Osteoblast (primary cell): ENCODE results near the gene DOCK10. TPM values are rescaled to one million over a fixed set of nuclear protein-coding genes. Genes with fewer than 3 reads are reported as not detected.
"Not testable (repeated sequence)": the region's sequence is repeated elsewhere in the genome, so short reads cannot be mapped to it uniquely, and the experiment has no call there.

Experiments used
- DNase-seq: peaks from one replicate; pipeline ENCODE4 v3.0.0; 2011; ENCODE audit warnings: low spot score, mixed read lengths; ENCODE audit not compliant: insufficient read length; ENCODE audit errors: missing footprints
- H2AFZ ChIP-seq: 2 replicates; pipeline ENCODE4 v1.6.0; 2011; ENCODE audit warnings: mild to moderate bottlenecking, low read length
- H3K27ac ChIP-seq: 2 replicates; pipeline ENCODE4 v1.5.1; 2011; ENCODE audit warnings: mild to moderate bottlenecking, low read depth, low read length, moderate library complexity
- H3K27me3 ChIP-seq: 2 replicates; pipeline ENCODE4 v1.6.0; 2012; ENCODE audit warnings: mild to moderate bottlenecking, control low read depth, inconsistent platforms, low read length, moderate library complexity; ENCODE audit not compliant: insufficient read depth
- H3K36me3 ChIP-seq: 2 replicates; pipeline ENCODE4 v1.5.1; 2011; ENCODE audit warnings: mild to moderate bottlenecking, low read length, control low read depth, moderate library complexity; ENCODE audit not compliant: insufficient read depth
- H3K4me1 ChIP-seq: 2 replicates; pipeline ENCODE4 v1.5.1; 2011; ENCODE audit warnings: mild to moderate bottlenecking, low read length, control low read depth, moderate library complexity; ENCODE audit not compliant: insufficient read depth
- H3K4me2 ChIP-seq: 2 replicates; pipeline ENCODE4 v1.6.0; 2011; ENCODE audit warnings: mild to moderate bottlenecking, low read length; ENCODE audit not compliant: insufficient read depth
- H3K4me3 ChIP-seq: fragments of 200-600 bp; sonication (generic); 3 replicates; pipeline ENCODE4 v1.5.1; 2012; ENCODE audit warnings: mild to moderate bottlenecking, low read length, inconsistent platforms; ENCODE audit not compliant: insufficient read depth
- H3K79me2 ChIP-seq: 2 replicates; pipeline ENCODE4 v1.6.0; 2012; ENCODE audit warnings: mild to moderate bottlenecking, low read length, control low read depth, inconsistent platforms; ENCODE audit not compliant: insufficient read depth
- H3K9me3 ChIP-seq: 2 replicates; pipeline ENCODE4 v1.5.1; 2011; ENCODE audit warnings: low read depth, low read length, control low read depth
- H4K20me1 ChIP-seq: 2 replicates; pipeline ENCODE4 v1.6.0; 2012; ENCODE audit warnings: mild to moderate bottlenecking, low read length, control low read depth; ENCODE audit not compliant: insufficient read depth
- CTCF ChIP-seq: IDR thresholded peaks from 2 replicates; pipeline ENCODE4 v1.5.1; 2011; ENCODE audit warnings: mild to moderate bottlenecking, low read depth, low read length, moderate library complexity; ENCODE audit errors: extremely low read depth
- total RNA-seq: library from RNA; depleted of rRNA; stranded (reverse); fragments of >200 nt; gene quantifications from 2 replicates; pipeline ENCODE4 v1.2.3, GENCODE V29; 2012

The DOCK10 gene
- total RNA-seq, 1 donor, result 33.3 TPM

DNA sequence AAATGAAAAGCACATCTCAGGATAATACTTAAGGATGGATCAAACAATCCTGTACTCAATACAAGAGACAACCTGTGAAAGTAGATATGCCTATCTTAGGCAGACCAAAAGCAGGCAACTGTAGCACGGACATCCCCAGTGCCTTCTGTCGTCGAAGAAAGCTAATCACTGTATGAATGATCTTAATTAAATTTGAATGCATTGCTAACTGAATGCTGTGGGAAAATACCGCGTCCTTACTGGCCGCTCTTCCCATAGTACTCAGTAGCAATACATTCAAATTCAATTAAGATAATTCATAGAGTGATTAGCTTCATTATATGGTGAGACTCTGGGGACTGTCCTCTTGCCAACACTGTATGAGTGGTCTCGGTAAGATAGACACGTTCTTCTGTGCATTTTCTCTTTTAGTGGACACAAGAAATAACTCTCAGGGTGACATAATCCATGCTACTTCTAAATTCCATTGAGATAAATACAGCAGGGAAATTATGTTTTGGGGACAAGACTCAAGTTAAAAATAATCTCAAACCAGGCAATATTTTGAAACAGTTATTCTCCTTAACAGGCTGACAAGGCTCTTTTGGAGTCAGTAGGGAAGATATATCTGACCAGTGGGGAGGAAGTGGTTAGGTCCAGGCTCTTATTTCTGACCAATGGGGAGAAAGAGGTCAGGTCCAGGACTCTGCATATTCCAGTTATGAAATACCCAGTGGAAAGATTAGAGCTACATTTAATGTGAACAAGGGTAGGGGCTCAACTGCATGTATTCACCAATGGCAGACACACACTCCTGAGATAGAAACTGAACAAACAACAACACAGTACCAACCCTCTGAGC lies 97.3 kb downstream of the DOCK10 start:
- Histone ChIP-seq H3K79me2 (peaks cover 78% of the 10 kb centered on the region), H2AFZ (no peak overlapping the region), H3K4me1 (peaks cover 42% of the 10 kb centered on the region), H3K27ac (peak overlapping the region; percentile 86), H3K4me2 (no peak overlapping the region), H3K36me3 (no peaks in the 10 kb centered on the region), H3K27me3 (no peaks in the 10 kb centered on the region), H3K4me3 (no peak overlapping the region), H4K20me1 (no peaks in the 10 kb centered on the region), H3K9me3 (no peaks in the 10 kb centered on the region)
- no peak for TF ChIP-seq CTCF
- no peak for DNase-seq

DNA sequence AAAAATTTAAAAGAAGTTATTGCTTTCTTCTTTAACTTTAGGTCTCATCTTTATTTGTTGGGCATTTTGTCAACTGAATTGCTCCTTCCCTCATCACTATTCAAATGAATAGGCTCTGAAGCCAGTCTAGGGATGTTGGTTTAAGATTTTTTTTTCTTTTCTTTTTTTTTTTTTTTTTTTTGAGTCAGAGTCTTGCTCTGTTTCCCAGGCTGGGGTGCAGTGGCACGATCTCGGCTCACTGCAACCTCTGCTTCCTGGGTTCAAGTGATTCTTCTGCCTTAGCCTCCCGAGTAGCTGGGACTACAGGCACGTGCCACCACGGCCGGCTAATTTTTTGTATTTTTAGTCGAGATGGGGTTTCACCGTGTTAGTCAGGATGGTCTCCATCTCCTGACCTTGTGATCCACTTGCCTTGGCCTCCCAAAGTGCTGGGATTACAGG lies 98.6 kb downstream of the DOCK10 start:
- H2AFZ ChIP-seq, H3K4me2 ChIP-seq, DNase-seq, H3K9me3 ChIP-seq, H3K4me3 ChIP-seq, H3K27me3 ChIP-seq, H3K27ac ChIP-seq, H3K36me3 ChIP-seq, H4K20me1 ChIP-seq: not testable (repeated sequence)
- H3K79me2 ChIP-seq, result peaks cover 79% of the 10 kb centered on the region
- peaks cover 45% of the 10 kb centered on the region for H3K4me1 ChIP-seq

DNA sequence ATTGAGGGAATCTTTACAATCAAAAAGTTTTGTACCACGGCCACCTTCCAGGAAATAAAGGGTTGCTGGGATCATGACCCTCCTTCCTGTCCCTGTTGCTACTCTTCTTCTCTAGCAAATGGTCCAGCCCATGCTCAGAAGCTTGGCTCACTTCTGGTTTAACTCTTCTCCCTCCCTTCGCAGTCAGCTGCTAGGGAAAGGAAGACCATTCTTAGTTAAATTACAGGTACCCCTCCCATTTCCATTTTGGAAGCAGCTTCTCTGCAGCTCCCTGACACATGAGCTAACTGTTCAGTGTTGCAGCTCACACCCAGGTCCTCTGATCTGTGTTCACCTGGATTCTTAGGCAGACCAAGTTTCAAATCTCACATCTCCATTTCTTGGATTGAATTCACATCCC lies 100.3 kb downstream of the DOCK10 start:
- no peak overlapping the region for H2AFZ ChIP-seq
- H4K20me1 ChIP-seq, result no peaks in the 10 kb centered on the region
- H3K4me2 ChIP-seq, result no peak overlapping the region
- peaks cover 84% of the 10 kb centered on the region for H3K79me2 ChIP-seq
- no peaks in the 10 kb centered on the region for H3K9me3 ChIP-seq
- no peak for DNase-seq
- TF ChIP-seq CTCF, result no peak
- H3K4me1 ChIP-seq, result peaks cover 39% of the 10 kb centered on the region
- H3K36me3 ChIP-seq, result no peaks in the 10 kb centered on the region
- no peak overlapping the region for H3K4me3 ChIP-seq
- no peaks in the 10 kb centered on the region for H3K27me3 ChIP-seq
- no peak overlapping the region for H3K27ac ChIP-seq

DNA sequence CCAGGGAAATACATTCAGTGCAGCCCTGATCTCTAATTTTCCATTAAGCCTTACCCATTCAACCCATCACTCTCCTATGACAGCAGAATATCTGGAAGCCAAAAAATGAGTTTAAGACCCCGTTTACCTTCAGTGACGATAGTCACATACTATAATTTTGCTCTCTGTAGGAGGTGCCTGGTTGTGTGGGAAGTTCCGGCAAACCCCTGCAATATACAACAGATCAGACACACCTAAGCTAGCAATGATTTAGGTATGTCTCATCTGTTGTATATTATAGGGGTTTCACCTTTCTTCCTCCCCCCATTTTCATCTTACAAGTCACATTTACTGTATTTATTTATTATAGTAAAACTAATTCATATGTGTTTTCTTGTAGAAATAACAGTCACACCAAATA lies 101.7 kb downstream of the DOCK10 start:
- no peak overlapping the region for H3K27ac ChIP-seq
- H4K20me1 ChIP-seq, result no peaks in the 10 kb centered on the region
- peaks cover 91% of the 10 kb centered on the region for H3K79me2 ChIP-seq
- no peak overlapping the region for H3K4me3 ChIP-seq
- no peaks in the 10 kb centered on the region for H3K27me3 ChIP-seq
- no peak overlapping the region for H2AFZ ChIP-seq
- TF ChIP-seq CTCF, result no peak
- H3K9me3 ChIP-seq, result no peaks in the 10 kb centered on the region
- H3K4me2 ChIP-seq, result no peak overlapping the region
- DNase-seq, result no peak
- no peaks in the 10 kb centered on the region for H3K36me3 ChIP-seq
- H3K4me1 ChIP-seq, result peaks cover 34% of the 10 kb centered on the region
